HK-2 (cell line): Measurements from ENCODE around the gene SHOC1.
"Not testable (repeated sequence)": the region's sequence is repeated elsewhere in the genome, so short reads cannot be mapped to it uniquely, and the experiment has no call there.

Source experiments
- DNase-seq: peaks from one replicate; pipeline ENCODE4 v3.0.0-alpha.2; 2018; ENCODE audit not compliant: unreplicated experiment

Gene SHOC1

DNA sequence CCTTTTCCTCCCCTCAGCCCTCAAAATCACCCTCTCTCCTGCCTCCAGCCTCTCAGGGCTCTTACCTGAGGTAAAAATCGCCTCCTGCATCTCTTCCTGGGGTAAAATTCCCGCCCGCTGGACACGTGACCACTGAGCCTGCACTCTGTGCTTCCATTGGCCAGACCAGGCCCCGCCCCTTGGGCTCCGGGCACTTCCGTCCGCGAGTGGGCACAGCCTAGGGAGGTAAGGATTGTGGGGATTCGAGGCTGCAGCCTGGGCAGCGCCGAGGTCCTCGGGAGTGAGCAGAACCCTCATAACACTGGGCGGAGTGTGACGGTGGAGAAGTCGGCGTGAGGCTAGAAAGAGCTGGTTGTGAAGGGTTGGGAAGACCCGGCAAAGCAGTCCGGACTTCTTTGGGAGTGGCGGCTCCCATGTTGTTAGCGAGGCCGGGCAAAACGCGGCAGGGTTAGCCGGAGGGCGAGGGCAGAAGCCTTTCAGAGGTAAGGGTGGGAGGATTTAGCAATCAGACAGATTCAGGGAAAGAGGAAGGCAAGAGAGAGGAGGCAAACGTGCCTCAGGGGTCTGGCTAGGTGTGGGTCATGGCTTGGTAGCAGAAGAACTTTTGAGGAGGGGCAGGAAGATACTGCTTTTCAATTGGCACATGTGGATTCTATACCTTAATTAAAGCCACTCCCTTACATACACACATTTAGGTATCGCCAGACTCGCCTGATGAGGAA is at the start of gene SHOC1:
Gene SHOC1, minus strand, starts transcription at position 103 of the 722 bp plus-strand sequence. CDS start 3,519 bp downstream, outside the sequence.
- no peak for DNase-seq

GRCh38 chr9:111843971-111844370 is 49.2 kb upstream of the SHOC1 start:
- no peak for DNase-seq

- DNase-seq, result no peak
Observed at GRCh38 chr9:111842313-111842712, 47.6 kb upstream of the SHOC1 start.

GRCh38 chr9:111840442-111840841 is 45.7 kb upstream of the SHOC1 start:
- no peak for DNase-seq

DNA sequence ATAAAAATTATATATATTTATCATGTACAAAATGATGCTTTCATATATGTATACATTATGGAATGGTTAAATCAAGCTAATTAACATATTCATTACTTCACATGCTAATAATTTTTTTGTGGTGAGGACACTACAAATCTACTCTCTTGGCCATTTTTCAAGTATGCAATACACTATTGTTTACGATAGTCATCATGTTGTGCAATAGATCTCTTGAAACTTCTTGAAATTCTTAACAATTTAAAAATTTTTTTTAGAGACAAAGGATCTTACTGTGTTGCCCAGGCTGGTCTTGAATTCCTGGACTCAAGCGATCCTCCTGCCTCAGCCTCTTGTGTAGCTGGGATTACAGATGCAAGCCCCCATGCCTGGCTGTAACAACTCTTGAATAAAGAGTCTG is 45.2 kb upstream of the SHOC1 start:
- no peak for DNase-seq

DNA sequence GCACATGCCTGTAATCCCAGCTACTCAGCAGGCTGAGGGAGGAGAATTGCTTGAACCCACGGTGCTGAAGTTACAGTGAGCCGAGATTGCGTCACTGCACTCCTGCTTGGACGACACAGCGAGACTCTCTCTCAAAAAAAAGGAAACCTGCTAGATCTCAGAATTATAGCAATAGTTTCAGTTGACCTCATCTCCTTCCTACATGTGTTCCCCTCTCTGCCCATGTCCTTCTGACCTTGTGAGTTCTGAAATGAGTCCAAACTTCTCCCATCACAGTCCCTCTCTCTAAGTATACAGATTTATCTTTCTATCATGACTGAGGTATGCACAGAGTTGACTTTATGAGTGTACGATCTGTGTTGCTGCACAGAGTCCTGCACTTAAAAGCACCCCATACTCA is 44.6 kb upstream of the SHOC1 start:
- DNase-seq, result no peak

- no peak for DNase-seq
Observed at GRCh38 chr9:111838439-111838838, 43.7 kb upstream of the SHOC1 start.

GRCh38 chr9:111836311-111836710 is 41.6 kb upstream of the SHOC1 start:
- DNase-seq, result no peak

DNA sequence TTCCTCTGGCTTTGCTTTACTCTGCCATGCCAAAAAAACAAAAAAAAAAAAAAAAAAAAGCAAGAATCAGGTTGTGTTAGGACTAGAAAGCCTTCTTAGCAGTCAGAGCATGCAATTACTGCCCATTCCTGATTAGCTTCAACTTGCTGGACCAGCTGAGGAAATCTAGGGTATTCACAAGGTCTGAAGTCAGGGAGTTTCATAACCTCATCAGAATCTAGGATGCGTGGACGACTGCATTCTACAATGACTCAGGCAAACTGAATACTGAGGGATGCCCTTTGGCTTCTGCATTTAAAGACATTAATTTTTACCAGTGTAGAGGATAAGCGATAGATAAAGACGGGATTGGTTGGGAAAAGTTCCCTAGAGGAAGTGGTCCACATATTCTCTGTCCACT is 39.2 kb upstream of the SHOC1 start:
- no peak for DNase-seq

- DNase-seq, result no peak
Observed at GRCh38 chr9:111832449-111832848, 37.7 kb upstream of the SHOC1 start.

- DNase-seq, result no peak
Observed at GRCh38 chr9:111831371-111832108, 36.8 kb upstream of the SHOC1 start.

DNA sequence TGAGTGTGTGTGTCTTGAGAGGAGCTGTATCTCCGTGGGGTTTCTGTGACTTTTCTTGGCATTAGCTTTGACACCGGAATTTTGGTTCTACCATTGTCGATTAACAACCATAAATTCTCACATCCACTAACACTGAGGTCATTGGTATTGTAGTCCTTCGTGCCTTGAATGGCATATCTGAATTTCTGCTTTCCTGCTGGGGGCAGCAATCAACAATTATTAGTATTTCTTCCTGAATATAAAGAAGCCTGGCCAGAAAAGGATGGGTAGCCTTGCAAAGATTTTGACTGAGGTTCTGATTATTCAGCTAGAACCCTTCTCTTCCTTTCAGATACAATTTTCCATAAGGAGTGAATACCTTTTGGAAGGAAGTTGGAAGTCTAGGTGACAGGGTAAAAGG is 33.5 kb upstream of the SHOC1 start:
- no peak for DNase-seq

GRCh38 chr9:111825468-111826145 is 30.9 kb upstream of the SHOC1 start:
- DNase-seq, result no peak

- DNase-seq, result no peak
Observed at GRCh38 chr9:111821006-111821528, 26.3 kb upstream of the SHOC1 start.

DNA sequence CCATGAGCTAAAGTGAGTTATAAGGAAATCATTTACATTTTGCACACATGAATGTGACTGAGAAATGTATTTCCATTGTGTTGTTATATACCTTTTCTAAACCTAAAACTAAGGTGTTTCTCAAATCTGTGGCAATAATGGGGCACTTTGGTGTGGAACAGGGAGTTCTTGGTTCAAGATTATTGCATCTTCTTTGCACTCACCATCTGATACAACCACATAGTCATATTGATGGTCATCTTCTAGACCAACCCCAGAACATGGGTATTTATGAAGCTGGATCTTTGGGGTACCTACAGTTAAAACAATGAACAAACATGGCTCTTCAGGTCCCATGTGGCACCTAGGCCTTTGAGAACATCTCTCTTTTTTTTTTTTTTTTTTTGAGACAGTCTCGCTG is 24.6 kb upstream of the SHOC1 start:
- DNase-seq, result no peak

DNA sequence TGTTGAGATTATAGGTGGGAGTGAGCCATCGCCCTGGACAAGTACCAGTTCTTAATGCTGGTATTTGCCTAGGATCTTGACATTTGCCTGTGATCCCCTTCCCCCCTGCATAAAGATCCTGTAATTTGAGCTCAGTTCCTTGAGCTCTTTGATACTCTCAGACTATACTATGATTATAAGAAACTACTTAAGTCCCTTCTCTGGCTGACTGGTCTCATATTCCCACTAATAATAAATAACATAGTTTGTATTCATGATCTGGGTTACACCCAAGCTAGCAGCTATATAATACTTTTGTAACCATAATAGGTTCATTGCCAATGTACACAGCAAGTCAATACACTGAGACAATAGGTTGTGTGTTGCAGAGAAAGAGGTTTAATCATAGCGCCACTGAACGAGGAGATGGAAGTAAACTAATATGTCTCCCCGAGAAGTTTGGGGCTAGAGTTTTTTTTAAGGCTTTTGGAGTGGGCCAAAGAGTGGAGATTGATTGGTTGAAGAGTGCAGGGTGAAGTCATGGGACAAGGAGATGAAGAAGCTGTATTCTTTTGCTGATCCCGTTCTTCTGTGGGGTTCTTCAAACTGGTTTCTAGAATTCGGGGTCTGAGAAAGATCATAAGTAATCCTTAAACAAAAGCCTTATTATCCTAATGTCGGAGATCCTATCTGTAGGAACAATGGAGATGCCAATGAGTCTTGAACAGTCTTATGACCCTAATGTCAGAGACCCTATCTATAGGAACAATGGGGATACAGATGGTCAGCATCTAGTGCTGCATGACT is 20.7 kb upstream of the SHOC1 start:
- no peak for DNase-seq

- DNase-seq, result no peak
Observed at GRCh38 chr9:111812337-111812736, 17.6 kb upstream of the SHOC1 start.

DNA sequence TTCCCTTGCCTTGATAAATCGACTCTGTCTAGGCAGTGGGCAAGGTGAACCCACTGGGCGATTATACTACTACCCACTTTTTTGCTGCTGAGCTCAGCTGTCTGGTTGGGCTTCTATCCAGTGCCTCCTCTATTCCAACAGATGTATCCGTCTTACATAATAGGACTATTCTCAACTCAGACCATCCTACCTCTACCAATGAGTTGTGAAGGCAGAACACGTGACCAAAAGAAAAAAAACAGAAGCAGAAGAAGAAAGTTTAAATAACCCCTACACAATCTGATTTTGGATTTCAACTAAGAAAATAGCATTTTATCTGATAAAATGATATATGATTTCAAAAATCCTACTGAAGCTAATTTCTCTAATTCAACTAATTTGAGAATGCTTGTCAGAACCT is 16.2 kb upstream of the SHOC1 start:
- DNase-seq, result no peak

- not testable (repeated sequence) for DNase-seq
Observed at GRCh38 chr9:111810415-111810814, 15.7 kb upstream of the SHOC1 start.

- no peak for DNase-seq
Observed at GRCh38 chr9:111807197-111807596, 12.5 kb upstream of the SHOC1 start.

- DNase-seq, result no peak
Observed at GRCh38 chr9:111806259-111806658, 11.5 kb upstream of the SHOC1 start.

DNA sequence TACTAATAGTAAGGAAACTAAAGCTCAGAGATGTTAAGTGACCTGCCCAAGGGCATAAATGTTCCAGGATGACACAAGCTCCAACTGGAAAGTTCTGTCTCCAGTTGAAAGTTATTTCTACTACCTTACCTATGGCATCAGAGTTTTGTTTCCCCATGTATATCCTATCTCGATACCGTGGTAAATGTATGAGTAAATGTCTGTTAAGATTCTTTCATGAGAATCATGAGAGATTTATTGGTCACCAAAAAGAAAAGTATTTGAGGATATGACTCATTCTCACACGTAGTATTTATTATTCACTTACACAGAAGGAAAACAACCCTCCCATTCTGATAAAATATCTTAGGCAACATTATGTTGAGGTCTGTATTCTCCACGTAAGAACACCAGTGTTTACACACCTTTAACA is 11.1 kb upstream of the SHOC1 start:
- no peak for DNase-seq
